OCI-LY1 (cell line): ENCODE results near the gene GRIN2A.

Source experiments
- H2AFZ ChIP-seq: fragments of 200-600 bp; sonication (generic), shearing (Covaris generic); 2 replicates; pipeline ENCODE4 v1.6.0; 2014; ENCODE audit warnings: antibody characterized with exemption, mild to moderate bottlenecking, low read length
- H3F3A ChIP-seq: fragments of 200-600 bp; sonication (generic), shearing (Covaris generic); 2 replicates; pipeline ENCODE4 v1.6.0; 2014; ENCODE audit warnings: mild to moderate bottlenecking, antibody characterized with exemption, low read length, moderate library complexity; ENCODE audit not compliant: insufficient read depth
- H3K27ac ChIP-seq: fragments of 200-600 bp; sonication (generic); 2 replicates; pipeline ENCODE4 v1.5.1; 2014; ENCODE audit warnings: low read length, mixed run types, mild to moderate bottlenecking, low read depth; ENCODE audit not compliant: poor library complexity, severe bottlenecking
- H3K27me3 ChIP-seq: fragments of 200-600 bp; sonication (generic); 2 replicates; pipeline ENCODE4 v1.6.0; 2014; ENCODE audit warnings: antibody characterized with exemption, mild to moderate bottlenecking, low read length, moderate library complexity; ENCODE audit not compliant: insufficient read depth
- H3K36me3 ChIP-seq: fragments of 200-600 bp; sonication (generic); 2 replicates; pipeline ENCODE4 v1.6.1; 2014; ENCODE audit warnings: mild to moderate bottlenecking, antibody characterized with exemption, low read length, moderate library complexity, mixed read lengths; ENCODE audit not compliant: insufficient read depth
- H3K4me1 ChIP-seq: fragments of 200-600 bp; sonication (generic); 2 replicates; pipeline ENCODE4 v1.5.1; 2014; ENCODE audit warnings: mild to moderate bottlenecking, low read length, moderate library complexity; ENCODE audit not compliant: insufficient read depth, severe bottlenecking
- H3K4me2 ChIP-seq: fragments of 200-600 bp; sonication (generic), shearing (Covaris generic); 2 replicates; pipeline ENCODE4 v1.6.1; 2014; ENCODE audit warnings: low read length
- H3K4me3 ChIP-seq: fragments of 200-600 bp; sonication (generic); 2 replicates; pipeline ENCODE4 v1.5.1; 2014; ENCODE audit warnings: low read length, low read depth, mild to moderate bottlenecking, mixed read lengths; ENCODE audit not compliant: poor library complexity, severe bottlenecking
- H3K79me2 ChIP-seq: fragments of 200-600 bp; shearing (Covaris generic); 2 replicates; pipeline ENCODE4 v1.6.1; 2016; ENCODE audit warnings: mixed run types, low read length, mixed read lengths; ENCODE audit not compliant: insufficient read depth
- H3K9ac ChIP-seq: fragments of 200-600 bp; sonication (generic), shearing (Covaris generic); 2 replicates; pipeline ENCODE4 v1.6.1; 2014; ENCODE audit warnings: mild to moderate bottlenecking, low read length, mixed read lengths
- H3K9me2 ChIP-seq: fragments of 200-600 bp; sonication (generic), shearing (Covaris generic); 2 replicates; pipeline ENCODE4 v1.6.1; 2014; ENCODE audit warnings: low read depth, mild to moderate bottlenecking, low read length, mixed read lengths
- H3K9me3 ChIP-seq: fragments of 200-600 bp; shearing (Covaris generic); 2 replicates; pipeline ENCODE4 v1.6.1; 2014; ENCODE audit warnings: low read length, mixed read lengths
- H4K20me1 ChIP-seq: fragments of 200-600 bp; sonication (generic), shearing (Covaris generic); 2 replicates; pipeline ENCODE4 v1.6.0; 2016; ENCODE audit warnings: mild to moderate bottlenecking, low read length; ENCODE audit not compliant: insufficient read depth
- CTCF ChIP-seq: fragments of 200-600 bp; sonication (generic), shearing (Covaris generic); IDR thresholded peaks from 2 replicates; pipeline ENCODE4 v1.5.1; 2017; ENCODE audit warnings: mild to moderate bottlenecking, antibody characterized with exemption, low read length, moderate library complexity, mixed read lengths
- EZH2 ChIP-seq: fragments of 200-600 bp; sonication (generic), shearing (Covaris generic); IDR thresholded peaks from 2 replicates; pipeline ENCODE4 v1.8.0; 2017; ENCODE audit warnings: borderline replicate concordance, mixed run types, mild to moderate bottlenecking, antibody characterized with exemption, low read length, moderate library complexity, mixed read lengths

The GRIN2A gene

GRCh38 chr16:9929836-9930235 is 252.4 kb downstream of the GRIN2A start:
- Histone ChIP-seq H3F3A (no peaks in the 10 kb centered on the region), H4K20me1 (no peaks in the 10 kb centered on the region), H3K9me2 (no peaks in the 10 kb centered on the region), H3K27ac (no peak overlapping the region), H3K79me2 (no peaks in the 10 kb centered on the region), H3K4me1 (no peaks in the 10 kb centered on the region), H3K4me3 (no peak overlapping the region), H3K4me2 (no peak overlapping the region), H3K9ac (no peak overlapping the region), H3K9me3 (no peaks in the 10 kb centered on the region), H2AFZ (no peak overlapping the region), H3K27me3 (no peaks in the 10 kb centered on the region), H3K36me3 (no peaks in the 10 kb centered on the region)
- TF ChIP-seq CTCF: no peak
- TF ChIP-seq EZH2: no peak

- H3K4me2 ChIP-seq: no peak overlapping the region
- H3K27ac ChIP-seq: no peak overlapping the region
- no peaks in the 10 kb centered on the region for H3K9me2 ChIP-seq
- H3K9ac ChIP-seq: no peak overlapping the region
- no peak overlapping the region for H2AFZ ChIP-seq
- no peaks in the 10 kb centered on the region for H3K4me1 ChIP-seq
- H3K79me2 ChIP-seq: no peaks in the 10 kb centered on the region
- no peaks in the 10 kb centered on the region for H4K20me1 ChIP-seq
- H3K36me3 ChIP-seq: no peaks in the 10 kb centered on the region
- no peaks in the 10 kb centered on the region for H3F3A ChIP-seq
- H3K27me3 ChIP-seq: no peaks in the 10 kb centered on the region
- TF ChIP-seq CTCF: no peak
- H3K9me3 ChIP-seq: no peaks in the 10 kb centered on the region
- H3K4me3 ChIP-seq: no peak overlapping the region
These were observed 252.9 kb downstream of the GRIN2A start for GRCh38 chr16:9929313-9929712.

DNA sequence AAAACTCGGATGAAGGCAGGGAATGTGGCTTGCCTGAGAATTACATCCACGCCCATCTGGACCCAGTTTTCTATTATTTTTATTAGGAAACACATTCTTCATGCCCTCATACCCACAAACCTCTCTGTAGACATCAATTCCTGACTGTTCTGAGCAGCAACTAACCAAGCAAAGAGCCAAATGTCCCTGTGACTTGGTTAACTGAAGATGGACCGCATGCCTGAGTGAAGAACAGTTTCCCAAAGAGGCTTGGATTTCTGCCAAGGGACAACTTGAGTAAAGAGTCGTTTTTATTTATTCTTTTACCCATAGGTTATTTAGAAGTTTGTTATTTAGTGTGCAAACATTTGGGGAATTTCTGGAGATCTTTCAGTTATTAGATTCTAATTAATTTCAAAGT is 259.8 kb downstream of the GRIN2A start:
- H3K4me2 ChIP-seq: no peak overlapping the region
- H3F3A ChIP-seq: no peaks in the 10 kb centered on the region
- H3K9me2 ChIP-seq: no peaks in the 10 kb centered on the region
- TF ChIP-seq CTCF (no peak), EZH2 (no peak)
- H3K27me3 ChIP-seq: no peaks in the 10 kb centered on the region
- no peaks in the 10 kb centered on the region for H4K20me1 ChIP-seq
- H3K9me3 ChIP-seq: no peaks in the 10 kb centered on the region
- no peaks in the 10 kb centered on the region for H3K79me2 ChIP-seq
- no peak overlapping the region for H2AFZ ChIP-seq
- H3K9ac ChIP-seq: no peak overlapping the region
- H3K36me3 ChIP-seq: no peaks in the 10 kb centered on the region
- H3K4me1 ChIP-seq: no peaks in the 10 kb centered on the region
- H3K27ac ChIP-seq: no peak overlapping the region
- H3K4me3 ChIP-seq: no peak overlapping the region
